ENCODE measurements around the gene ZBTB17. TPM values are rescaled to one million over a fixed set of nuclear protein-coding genes. Genes with fewer than 3 reads are reported as not detected.
A peak's percentile ranks its signal among the peaks of the same experiment; 100 is the strongest.

The ZBTB17 gene
- total and polyA plus RNA-seq, 12 donors = 16.4 to 54.9 (median 20.8) TPM

DNA sequence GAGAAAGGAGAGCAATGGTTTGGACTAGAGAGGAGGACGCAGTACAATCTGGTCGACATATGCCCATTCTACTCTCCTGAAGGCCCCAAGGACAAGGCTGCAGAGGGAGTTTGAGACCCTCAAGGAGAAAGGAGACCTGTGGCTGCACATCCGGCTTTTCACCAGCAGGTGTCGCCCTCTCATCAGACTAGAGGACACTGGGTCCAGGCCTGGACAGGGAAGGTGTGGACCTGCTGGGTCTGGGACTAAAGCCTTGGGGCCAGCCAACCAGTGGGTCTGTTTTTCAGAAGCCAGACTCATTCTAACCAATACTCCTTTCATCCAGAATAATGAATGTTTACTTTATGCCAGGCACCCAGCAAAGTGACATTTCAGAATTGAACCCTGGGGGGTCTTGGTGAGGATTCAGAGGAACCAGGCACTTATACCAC lies 33.1 kb upstream of the ZBTB17 start:
- peak; percentile 92 to 99 (median 98) for TF ChIP-seq CTCF (IDR thresholded peaks at IDR 0.05)

DNA sequence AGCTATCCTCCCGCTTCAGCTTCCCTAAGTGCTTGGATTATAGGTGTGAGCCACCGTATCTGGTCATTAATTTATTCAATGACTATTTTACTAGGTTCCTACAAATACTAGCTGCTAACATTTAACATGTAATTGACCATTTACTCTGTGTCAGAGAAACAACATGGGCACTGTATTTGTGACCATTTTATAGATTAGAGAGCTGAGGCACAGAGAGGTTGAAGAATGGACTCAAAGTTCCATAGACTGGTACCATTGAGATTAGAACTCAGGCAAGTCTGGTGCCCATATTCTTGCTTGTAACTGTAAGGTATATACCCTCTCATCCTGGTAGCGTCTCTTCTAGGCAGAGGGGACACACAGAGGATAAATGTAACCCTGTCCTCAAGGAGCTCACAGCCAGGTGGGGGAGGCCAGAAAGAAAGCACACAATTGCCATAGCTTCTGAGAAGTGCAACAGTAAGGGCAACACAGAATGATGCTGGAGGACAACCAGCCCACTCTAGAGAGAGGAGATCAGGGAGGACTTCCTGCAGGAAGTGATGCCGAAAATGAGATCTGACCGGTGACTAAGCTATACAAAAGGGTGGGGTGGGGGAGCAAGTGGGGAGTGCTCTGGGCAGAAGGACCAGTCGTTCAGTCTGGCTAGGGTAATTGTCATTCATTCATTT lies 31.9 kb upstream of the ZBTB17 start:
- intact Hi-C loops (cut with DNase I) = loop anchor here in 7 of 10 donors (2.0 to 10.0 kb wide), 5 partner anchors 25 to 177 kb away; no protein-coding TSS in a partner anchor
- WGBS, 2 donors = 82% methylated on average over 6 of the region's 6 CpGs

More for the DNA sequence above, 33.1 kb upstream of the ZBTB17 start:
- no peaks in the 10 kb centered on the region for H3K36me3 ChIP-seq
- H3K27me3 ChIP-seq = no peaks in the 10 kb centered on the region
- 0 to 2% methylated on average over 4 of the region's 4 CpGs for WGBS, 2 donors
- intact Hi-C loops (cut with DNase I) = loop anchor here (1.0 to 10.0 kb wide), 9 partner anchors 23 to 176 kb away; no protein-coding TSS in a partner anchor
- H3K4me1 ChIP-seq = peaks cover 0 to 20% (median 18%) of the 10 kb centered on the region in 9 donors
- ATAC-seq = peak in 6 of 8 donors; percentile 4 to 31 (median 16)
- H3K9me3 ChIP-seq = no peaks in the 10 kb centered on the region
- DNase-seq = peak; percentile 80 to 83
- H3K27ac ChIP-seq = no peak overlapping the region
- H3K4me3 ChIP-seq = no peak overlapping the region

DNA sequence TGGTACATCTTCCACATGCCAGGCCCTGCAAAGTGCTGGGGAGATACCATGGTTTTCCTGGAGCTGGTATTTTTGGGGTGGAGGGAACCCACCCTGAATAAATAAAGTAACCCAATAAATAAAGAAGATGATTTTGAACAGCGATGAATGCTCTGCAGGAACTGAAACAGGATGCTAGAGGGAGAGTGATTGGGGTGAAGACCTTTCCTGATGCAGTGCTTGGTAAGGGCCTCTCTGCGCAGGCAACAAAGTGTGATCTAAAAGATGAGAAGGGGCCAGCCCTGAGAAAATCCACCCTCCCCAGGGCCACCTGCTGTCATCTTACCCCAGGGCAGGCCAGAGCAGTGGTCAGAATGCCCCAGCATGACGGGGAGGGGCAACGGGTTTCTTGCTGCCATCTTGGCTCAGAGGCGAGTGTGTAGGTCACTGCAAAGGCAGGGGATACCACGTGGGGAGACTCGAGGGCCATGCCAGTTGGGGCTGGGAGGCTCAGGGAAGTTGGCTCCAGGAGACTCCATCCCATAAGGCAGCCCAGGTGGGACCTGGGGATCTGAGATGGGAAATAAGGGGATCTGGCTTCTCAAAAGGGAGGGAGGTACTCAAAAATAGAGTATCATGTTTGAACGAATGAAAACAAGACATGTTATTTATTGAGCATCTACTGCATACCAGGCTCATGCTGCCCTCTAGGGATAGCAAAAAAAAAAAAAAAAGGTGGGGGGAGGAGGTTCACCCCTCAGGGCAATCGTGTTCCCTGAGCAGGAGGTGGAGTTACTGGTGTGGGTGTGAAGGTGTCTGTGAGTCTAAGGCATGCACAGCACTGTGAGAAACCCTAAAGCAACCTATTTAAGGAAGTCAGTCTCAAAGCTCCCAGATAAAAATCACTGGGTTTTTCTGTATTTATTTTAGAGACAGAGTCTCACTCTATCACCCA lies 30.9 kb upstream of the ZBTB17 start:
- no peak for ATAC-seq
- H3K27ac ChIP-seq = no peak overlapping the region
- H3K4me3 ChIP-seq = no peak overlapping the region
- 65 to 69% methylated on average over 9 of the region's 9 CpGs for WGBS, 2 donors
- no peaks in the 10 kb centered on the region for H3K27me3 ChIP-seq
- peak in 1 of 9 donors; percentile 12 for TF ChIP-seq CTCF (IDR thresholded peaks at IDR 0.05)
- H3K36me3 ChIP-seq = no peaks in the 10 kb centered on the region
- intact Hi-C loops (cut with DNase I) = loop anchor here in 4 of 10 donors (2.0 to 10.0 kb wide), 3 partner anchors 45 to 178 kb away; no protein-coding TSS in a partner anchor
- no peaks in the 10 kb centered on the region for H3K9me3 ChIP-seq
- no peak for DNase-seq
- no peaks in the 10 kb centered on the region for H3K4me1 ChIP-seq

More for the DNA sequence above, 31.9 kb upstream of the ZBTB17 start:
- Histone ChIP-seq H3K27ac (no peak overlapping the region), H3K9me3 (no peaks in the 10 kb centered on the region), H3K4me1 (peaks cover 0 to 8% (median 7%) of the 10 kb centered on the region in 9 donors), H3K27me3 (no peaks in the 10 kb centered on the region), H3K4me3 (no peak overlapping the region), H3K36me3 (no peaks in the 10 kb centered on the region)
- DNase-seq (no peak), ATAC-seq (no peak)
- TF ChIP-seq CTCF (IDR thresholded peaks at IDR 0.05) = no peak

GRCh38 chr1:16006010-16006409 lies 30.1 kb upstream of the ZBTB17 start:
- Histone ChIP-seq H3K4me1 (no peaks in the 10 kb centered on the region), H3K27ac (no peak overlapping the region), H3K9me3 (no peaks in the 10 kb centered on the region), H3K36me3 (no peaks in the 10 kb centered on the region), H3K4me3 (no peak overlapping the region), H3K27me3 (no peaks in the 10 kb centered on the region)
- DNase-seq (no peak), ATAC-seq (no peak)
- intact Hi-C loops (cut with DNase I) = loop anchor here in 4 of 10 donors (2.0 to 10.0 kb wide), 3 partner anchors 46 to 179 kb away; no protein-coding TSS in a partner anchor
- WGBS, 2 donors = 81 to 91% methylated on average over 11 of the region's 11 CpGs
- TF ChIP-seq CTCF (IDR thresholded peaks at IDR 0.05) = no peak

All from heart right ventricle (tissue), 16 donors.